Activated T-helper 1 cell treated with anti-CD3 and anti-CD28 coated beads, Interleukin-2, amount 50 U/mL, for 16 hours (primary cell): ENCODE measurements around the gene NPNT.

Experiments
- DNase-seq, 2 donors: peaks; one replicate each; pipeline ENCODE4 v3.0.0-alpha.2; 2020; ENCODE audit warnings: low read depth in 1 of 2, low spot score in 1 of 2

NPNT gene

GRCh38 chr4:105969575-105969974 lies 74.3 kb downstream of the NPNT start:
- DNase-seq, result no peak

- no peak for DNase-seq
Measured at GRCh38 chr4:105970371-105970770, 75.1 kb downstream of the NPNT start.

GRCh38 chr4:105971036-105971435 lies 75.8 kb downstream of the NPNT start:
- DNase-seq, result no peak

- no peak for DNase-seq
Measured at GRCh38 chr4:105972946-105973621, 77.8 kb downstream of the NPNT start.

- DNase-seq, result no peak
Measured at GRCh38 chr4:105976915-105977314, 81.6 kb downstream of the NPNT start.

- DNase-seq, result no peak
Measured at GRCh38 chr4:105978684-105979296, 83.5 kb downstream of the NPNT start.

GRCh38 chr4:105979506-105979905 lies 84.2 kb downstream of the NPNT start:
- DNase-seq, result no peak

GRCh38 chr4:105988671-105989070 lies 93.4 kb downstream of the NPNT start:
- no peak for DNase-seq

- no peak for DNase-seq
Measured at GRCh38 chr4:105989485-105990242, 94.4 kb downstream of the NPNT start.

- DNase-seq, result no peak
Measured at GRCh38 chr4:105990933-105991332, 95.7 kb downstream of the NPNT start.

GRCh38 chr4:105991726-105992125 lies 96.5 kb downstream of the NPNT start:
- DNase-seq, result no peak

GRCh38 chr4:105992641-105993305 lies 97.5 kb downstream of the NPNT start:
- DNase-seq, result no peak

GRCh38 chr4:105994061-105994460 lies 98.8 kb downstream of the NPNT start:
- DNase-seq, result no peak

- no peak for DNase-seq
Measured at GRCh38 chr4:105994841-105995501, 99.7 kb downstream of the NPNT start.

- no peak for DNase-seq
Measured at GRCh38 chr4:105996845-105997244, 101.6 kb downstream of the NPNT start.

GRCh38 chr4:105998171-105999063 lies 103.1 kb downstream of the NPNT start:
- no peak for DNase-seq

- DNase-seq, result no peak
Measured at GRCh38 chr4:106002994-106003393, 107.7 kb downstream of the NPNT start.

- DNase-seq, result no peak
Measured at GRCh38 chr4:106010761-106011160, 115.5 kb downstream of the NPNT start.

GRCh38 chr4:106011387-106011786 lies 116.1 kb downstream of the NPNT start:
- DNase-seq, result no peak

GRCh38 chr4:106017975-106018374 lies 122.7 kb downstream of the NPNT start:
- no peak for DNase-seq
